Uterus (tissue), 2 donors: ENCODE data around the gene CDKL5.

Source experiments
- POLR2A ChIP-seq, 2 donors: fragments of 450-650 bp; IDR thresholded peaks; one replicate each; pipeline ENCODE4 v1.6.1; 2016; ENCODE audit warnings: antibody characterized with exemption in 2 of 2, mild to moderate bottlenecking in 1 of 2, moderate library complexity in 1 of 2
- TF ChIP-seq, protein P1 (sequence below), 4 experiments: fragments of 200-600 bp in 2 of 4; fragments of 450-650 bp in 2 of 4; sonication (generic) in 2 of 4; IDR thresholded peaks; one replicate each; pipeline ENCODE4 v1.5.1; 2016 to 2019; ENCODE audit warnings: antibody characterized with exemption in 4 of 4, mild to moderate bottlenecking in 2 of 4, moderate library complexity in 1 of 4

DNA sequence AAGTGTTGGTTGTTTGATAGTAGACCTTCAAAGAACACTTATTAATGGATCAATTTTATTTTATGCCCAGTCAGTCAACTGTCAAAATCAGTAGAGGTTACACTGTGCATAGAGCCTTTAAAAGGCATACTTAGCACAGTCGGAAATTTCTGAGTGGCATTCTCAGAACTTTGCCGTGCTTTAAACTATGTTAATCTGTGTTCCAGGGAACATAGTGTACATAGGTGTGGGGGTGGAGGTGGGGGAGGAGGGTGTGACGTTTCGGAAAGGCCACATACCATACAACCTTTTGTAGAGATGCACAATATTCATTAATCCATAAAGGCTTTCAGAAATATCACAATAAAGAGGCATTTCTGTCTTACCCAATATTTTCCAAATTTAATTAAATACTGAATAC, 170.7 kb downstream of the CDKL5 start:
- no peak for TF ChIP-seq POLR2A (IDR thresholded peaks at IDR 0.05)
- TF ChIP-seq, protein P1, sequence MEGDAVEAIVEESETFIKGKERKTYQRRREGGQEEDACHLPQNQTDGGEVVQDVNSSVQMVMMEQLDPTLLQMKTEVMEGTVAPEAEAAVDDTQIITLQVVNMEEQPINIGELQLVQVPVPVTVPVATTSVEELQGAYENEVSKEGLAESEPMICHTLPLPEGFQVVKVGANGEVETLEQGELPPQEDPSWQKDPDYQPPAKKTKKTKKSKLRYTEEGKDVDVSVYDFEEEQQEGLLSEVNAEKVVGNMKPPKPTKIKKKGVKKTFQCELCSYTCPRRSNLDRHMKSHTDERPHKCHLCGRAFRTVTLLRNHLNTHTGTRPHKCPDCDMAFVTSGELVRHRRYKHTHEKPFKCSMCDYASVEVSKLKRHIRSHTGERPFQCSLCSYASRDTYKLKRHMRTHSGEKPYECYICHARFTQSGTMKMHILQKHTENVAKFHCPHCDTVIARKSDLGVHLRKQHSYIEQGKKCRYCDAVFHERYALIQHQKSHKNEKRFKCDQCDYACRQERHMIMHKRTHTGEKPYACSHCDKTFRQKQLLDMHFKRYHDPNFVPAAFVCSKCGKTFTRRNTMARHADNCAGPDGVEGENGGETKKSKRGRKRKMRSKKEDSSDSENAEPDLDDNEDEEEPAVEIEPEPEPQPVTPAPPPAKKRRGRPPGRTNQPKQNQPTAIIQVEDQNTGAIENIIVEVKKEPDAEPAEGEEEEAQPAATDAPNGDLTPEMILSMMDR (IDR thresholded peaks at IDR 0.05): no peak
